NB4 (cell line): ENCODE data around the gene TJP1.

Experiments used
- MYC ChIP-seq: IDR thresholded peaks from 2 replicates; pipeline ENCODE4 v1.6.1; 2011; ENCODE audit warnings: low read depth, low read length
- POLR2A ChIP-seq: IDR thresholded peaks from 2 replicates; pipeline ENCODE4 v1.6.1; 2011; ENCODE audit warnings: mild to moderate bottlenecking; ENCODE audit not compliant: insufficient read length; ENCODE audit errors: extremely low read depth
- TF ChIP-seq, protein P1 (sequence below): IDR thresholded peaks from one replicate; pipeline ENCODE4 v1.5.1; 2012; ENCODE audit warnings: low read depth, low read length

DNA sequence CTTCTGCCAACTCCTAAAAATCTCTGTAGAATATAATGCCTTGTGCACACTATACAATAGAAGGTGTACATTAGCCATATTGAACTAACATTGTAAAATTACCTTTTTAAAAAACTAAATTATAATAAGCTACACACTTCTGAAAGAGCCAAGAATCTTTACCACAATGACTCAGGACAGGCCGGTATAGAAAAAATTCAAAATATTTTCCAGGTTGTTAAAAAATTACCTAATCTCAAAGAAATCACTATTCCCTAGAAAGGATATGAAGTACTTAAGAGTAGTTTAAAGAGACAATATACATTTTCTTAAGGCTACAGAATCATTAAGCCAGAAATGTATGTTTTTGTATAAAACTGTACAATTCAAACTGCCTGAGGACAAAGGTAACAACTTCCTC lies 48.5 kb downstream of the TJP1 start:
- TF ChIP-seq POLR2A = no peak
- TF ChIP-seq, protein P1, sequence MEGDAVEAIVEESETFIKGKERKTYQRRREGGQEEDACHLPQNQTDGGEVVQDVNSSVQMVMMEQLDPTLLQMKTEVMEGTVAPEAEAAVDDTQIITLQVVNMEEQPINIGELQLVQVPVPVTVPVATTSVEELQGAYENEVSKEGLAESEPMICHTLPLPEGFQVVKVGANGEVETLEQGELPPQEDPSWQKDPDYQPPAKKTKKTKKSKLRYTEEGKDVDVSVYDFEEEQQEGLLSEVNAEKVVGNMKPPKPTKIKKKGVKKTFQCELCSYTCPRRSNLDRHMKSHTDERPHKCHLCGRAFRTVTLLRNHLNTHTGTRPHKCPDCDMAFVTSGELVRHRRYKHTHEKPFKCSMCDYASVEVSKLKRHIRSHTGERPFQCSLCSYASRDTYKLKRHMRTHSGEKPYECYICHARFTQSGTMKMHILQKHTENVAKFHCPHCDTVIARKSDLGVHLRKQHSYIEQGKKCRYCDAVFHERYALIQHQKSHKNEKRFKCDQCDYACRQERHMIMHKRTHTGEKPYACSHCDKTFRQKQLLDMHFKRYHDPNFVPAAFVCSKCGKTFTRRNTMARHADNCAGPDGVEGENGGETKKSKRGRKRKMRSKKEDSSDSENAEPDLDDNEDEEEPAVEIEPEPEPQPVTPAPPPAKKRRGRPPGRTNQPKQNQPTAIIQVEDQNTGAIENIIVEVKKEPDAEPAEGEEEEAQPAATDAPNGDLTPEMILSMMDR = no peak
- no peak for TF ChIP-seq MYC
